Measurements from ENCODE around the gene PCYT1B. TPM values are rescaled to one million over a fixed set of nuclear protein-coding genes. Genes with fewer than 3 reads are reported as not detected.

PCYT1B gene
- total RNA-seq, 1 experiment from 2014 or later: 20.7 TPM

- TF ChIP-seq HMGXB4 (CRISPR knock-in tag; IDR thresholded peaks at IDR 0.05): no peak
Measured at GRCh38 chrX:24508375-24508774, 138.8 kb downstream of the PCYT1B start (continued).

Other genes with a start within 250 kb of the PCYT1B start
- 34.4 to 38.1 TPM (median 36.8 TPM) in 3 replicates for gene PDK3, start 182.1 kb downstream of the PCYT1B start, total RNA-seq (2021)
- gene POLA1, start 46.6 kb upstream of the PCYT1B start, total RNA-seq (2021): 27.4 to 29.9 TPM (median 27.4 TPM) in 3 replicates

All from WTC11 (cell line).